Measurements from ENCODE around the gene UBQLN3.
A peak's percentile ranks its signal among the peaks of the same experiment; 100 is the strongest.

The UBQLN3 gene

DNA sequence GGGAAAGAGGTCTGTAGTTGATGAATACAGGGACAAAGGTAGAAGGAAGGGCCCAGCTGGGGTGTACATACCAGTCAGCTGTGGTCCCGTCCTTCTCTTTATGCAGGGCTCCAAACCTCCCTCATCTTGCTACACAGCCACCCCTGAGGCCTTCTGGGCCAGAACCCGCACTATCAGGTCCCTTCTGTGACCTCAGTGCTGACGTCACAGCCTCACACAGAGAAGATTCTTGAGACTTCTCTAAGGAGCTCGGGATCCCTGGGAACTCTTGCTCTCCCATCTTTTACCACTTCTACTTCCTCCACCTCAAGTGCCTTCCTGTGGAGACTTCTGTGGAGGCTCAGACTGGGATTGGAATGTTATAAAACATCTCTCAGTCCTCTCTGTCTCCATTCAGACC, at the start of gene UBQLN3:
Gene UBQLN3 (minus strand): TSS at position 155 of the 400 bp plus-strand sequence. CDS start 399 bp downstream, outside the sequence.
- H3K4me1 ChIP-seq (ENCODE audit: insufficient read depth, insufficient read length), result no peaks in the 10 kb centered on the region
- H3K9me3 ChIP-seq (ENCODE audit: insufficient read depth, low read length), result no peaks in the 10 kb centered on the region
- no peaks in the 10 kb centered on the region for H3K27me3 ChIP-seq (ENCODE audit: insufficient read depth, insufficient read length)
- no peak for DNase-seq (ENCODE audit: low read depth, low spot score)
- H3K36me3 ChIP-seq (ENCODE audit: insufficient read depth, insufficient read length, low read length), result no peaks in the 10 kb centered on the region
- no peak within 1 kb of the TSS for H3K9ac ChIP-seq (ENCODE audit: insufficient read length, low read depth)
- TF ChIP-seq SUZ12 (IDR thresholded peaks at IDR 0.05; ENCODE audit: extremely low read depth, insufficient read depth, insufficient read length) (no peak), YY1 (IDR thresholded peaks at IDR 0.05; ENCODE audit: insufficient read depth, insufficient read length) (no peak), ZNF274 (IDR thresholded peaks at IDR 0.05; ENCODE audit: low read depth, low read length) (no peak)
- no peak within 1 kb of the TSS for H3K4me3 ChIP-seq (ENCODE audit: insufficient read length, low read depth)

DNA sequence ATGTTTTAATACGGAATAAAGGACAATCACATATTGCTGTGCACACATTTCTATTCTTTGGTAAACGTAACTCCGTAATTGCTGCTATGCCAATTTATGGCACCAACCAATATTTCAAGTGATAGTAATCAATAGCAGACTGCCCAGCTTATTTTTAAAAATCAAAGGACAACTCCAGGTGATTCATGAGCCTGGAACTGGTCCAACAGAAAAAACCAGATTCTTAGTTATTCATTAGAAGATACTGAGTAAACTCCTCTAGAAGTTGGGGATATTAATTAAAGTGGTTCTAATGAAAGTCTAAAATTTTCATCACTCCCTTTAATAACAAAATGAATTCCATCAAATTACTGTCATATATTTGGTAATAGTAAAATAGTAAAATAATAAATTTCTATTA, 48.0 kb upstream of the UBQLN3 start:
- Histone ChIP-seq H3K4me1 (ENCODE audit: insufficient read depth, insufficient read length) (no peaks in the 10 kb centered on the region), H3K27me3 (ENCODE audit: insufficient read depth, insufficient read length) (no peaks in the 10 kb centered on the region), H3K9ac (ENCODE audit: insufficient read length, low read depth) (no peak overlapping the region), H3K4me3 (ENCODE audit: insufficient read length, low read depth) (no peak overlapping the region), H3K36me3 (ENCODE audit: insufficient read depth, insufficient read length, low read length) (no peaks in the 10 kb centered on the region), H3K9me3 (ENCODE audit: insufficient read depth, low read length) (no peaks in the 10 kb centered on the region)
- TF ChIP-seq YY1 (IDR thresholded peaks at IDR 0.05; ENCODE audit: insufficient read depth, insufficient read length) (no peak), ZNF274 (IDR thresholded peaks at IDR 0.05; ENCODE audit: low read depth, low read length) (no peak), SUZ12 (IDR thresholded peaks at IDR 0.05; ENCODE audit: extremely low read depth, insufficient read depth, insufficient read length) (no peak)
- no peak for DNase-seq (ENCODE audit: low read depth, low spot score)

DNA sequence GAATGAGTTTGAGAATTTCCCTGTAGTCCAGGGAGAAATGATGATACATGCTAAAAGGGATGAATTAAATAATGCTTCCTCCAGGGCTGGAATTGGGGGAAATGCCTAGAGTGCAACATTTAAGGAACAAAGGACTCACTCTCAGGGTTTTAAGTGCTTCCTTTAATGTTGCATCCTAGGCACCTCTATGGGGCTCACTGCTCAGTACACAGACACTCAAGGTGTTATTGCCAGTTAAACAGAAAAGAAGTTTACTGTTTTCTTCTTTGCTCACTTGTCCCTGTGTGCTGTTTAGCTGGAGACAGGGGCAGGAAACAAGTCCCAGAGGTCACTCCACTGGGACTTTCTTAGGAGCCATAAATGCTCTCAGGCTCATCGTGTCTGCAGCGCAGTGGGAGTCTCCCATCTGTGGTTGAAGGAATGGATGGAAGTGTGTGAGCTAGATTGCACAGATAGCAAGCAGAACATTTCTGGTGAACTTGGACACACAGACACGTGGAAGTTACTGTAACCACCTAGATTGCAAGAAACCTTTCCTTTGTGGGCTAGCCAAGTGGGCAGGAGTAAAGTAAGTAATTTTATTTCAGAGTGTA, 46.9 kb upstream of the UBQLN3 start:
- Histone ChIP-seq H3K9me3 (ENCODE audit: insufficient read depth, low read length) (no peaks in the 10 kb centered on the region), H3K36me3 (ENCODE audit: insufficient read depth, insufficient read length, low read length) (no peaks in the 10 kb centered on the region), H3K4me3 (ENCODE audit: insufficient read length, low read depth) (no peak overlapping the region), H3K4me1 (ENCODE audit: insufficient read depth, insufficient read length) (no peaks in the 10 kb centered on the region), H3K9ac (ENCODE audit: insufficient read length, low read depth) (no peak overlapping the region), H3K27me3 (ENCODE audit: insufficient read depth, insufficient read length) (no peaks in the 10 kb centered on the region)
- peak; percentile 16 for DNase-seq (ENCODE audit: low read depth, low spot score)
- TF ChIP-seq ZNF274 (IDR thresholded peaks at IDR 0.05; ENCODE audit: low read depth, low read length) (no peak), YY1 (IDR thresholded peaks at IDR 0.05; ENCODE audit: insufficient read depth, insufficient read length) (no peak), SUZ12 (IDR thresholded peaks at IDR 0.05; ENCODE audit: extremely low read depth, insufficient read depth, insufficient read length) (no peak)

DNA sequence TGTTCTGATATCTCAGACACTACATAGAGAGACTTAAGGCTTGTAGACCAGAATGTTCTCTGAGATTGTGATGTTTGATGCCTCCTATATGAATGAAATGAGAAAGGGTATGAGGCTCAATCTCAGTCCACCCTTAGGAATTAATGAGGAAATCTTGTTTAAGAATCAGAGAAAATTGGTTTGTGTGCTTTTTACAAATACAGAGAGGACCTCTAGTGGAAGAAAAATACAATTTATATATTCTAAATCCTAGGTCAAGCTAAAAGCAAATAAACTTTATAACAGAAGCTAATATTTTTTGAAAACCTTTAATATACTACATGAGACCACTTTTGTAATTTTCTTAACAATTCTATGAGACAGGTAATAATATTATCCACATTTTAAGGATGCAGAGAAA, 43.6 kb upstream of the UBQLN3 start:
- H3K4me3 ChIP-seq (ENCODE audit: insufficient read length, low read depth), result no peak overlapping the region
- no peak overlapping the region for H3K9ac ChIP-seq (ENCODE audit: insufficient read length, low read depth)
- no peaks in the 10 kb centered on the region for H3K4me1 ChIP-seq (ENCODE audit: insufficient read depth, insufficient read length)
- H3K9me3 ChIP-seq (ENCODE audit: insufficient read depth, low read length), result no peaks in the 10 kb centered on the region
- H3K36me3 ChIP-seq (ENCODE audit: insufficient read depth, insufficient read length, low read length), result no peaks in the 10 kb centered on the region
- no peak for DNase-seq (ENCODE audit: low read depth, low spot score)
- H3K27me3 ChIP-seq (ENCODE audit: insufficient read depth, insufficient read length), result no peaks in the 10 kb centered on the region
- no peak for TF ChIP-seq YY1 (IDR thresholded peaks at IDR 0.05; ENCODE audit: insufficient read depth, insufficient read length)
- no peak for TF ChIP-seq SUZ12 (IDR thresholded peaks at IDR 0.05; ENCODE audit: extremely low read depth, insufficient read depth, insufficient read length)
- no peak for TF ChIP-seq ZNF274 (IDR thresholded peaks at IDR 0.05; ENCODE audit: low read depth, low read length)

DNA sequence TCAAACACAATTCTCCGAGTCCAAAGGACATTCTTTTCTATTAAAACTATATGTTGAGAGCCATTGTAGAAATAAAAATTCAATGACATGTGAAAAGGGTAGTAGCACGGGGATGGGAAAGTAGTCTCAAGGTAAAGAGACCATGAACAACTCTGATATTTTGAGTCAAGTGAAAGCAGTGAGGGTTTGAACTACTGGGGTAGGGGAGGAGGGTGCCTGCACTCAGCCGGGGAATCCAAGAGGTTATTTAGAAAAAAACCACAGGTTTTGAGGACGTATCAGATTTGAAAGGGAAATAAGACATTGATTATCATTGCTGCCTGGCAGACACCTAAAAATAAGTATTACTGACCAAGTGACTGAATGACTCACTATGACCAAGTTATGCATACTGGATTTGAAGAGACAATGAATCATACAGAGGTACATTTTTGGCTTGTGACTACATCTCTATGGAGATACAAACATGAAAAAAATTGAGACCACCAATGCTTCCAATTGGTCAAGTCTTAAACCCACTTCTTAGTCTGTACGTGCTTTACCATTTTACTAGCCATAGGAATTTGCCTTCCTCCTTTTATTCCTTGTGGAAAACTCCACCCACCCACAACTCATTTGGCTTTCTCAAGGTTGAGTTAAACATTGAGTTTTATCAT, 40.8 kb upstream of the UBQLN3 start:
- no peaks in the 10 kb centered on the region for H3K9me3 ChIP-seq (ENCODE audit: insufficient read depth, low read length)
- H3K27me3 ChIP-seq (ENCODE audit: insufficient read depth, insufficient read length), result no peaks in the 10 kb centered on the region
- no peak for TF ChIP-seq SUZ12 (IDR thresholded peaks at IDR 0.05; ENCODE audit: extremely low read depth, insufficient read depth, insufficient read length)
- no peak for TF ChIP-seq ZNF274 (IDR thresholded peaks at IDR 0.05; ENCODE audit: low read depth, low read length)
- TF ChIP-seq YY1 (IDR thresholded peaks at IDR 0.05; ENCODE audit: insufficient read depth, insufficient read length), result no peak
- no peak overlapping the region for H3K4me3 ChIP-seq (ENCODE audit: insufficient read length, low read depth)
- no peak overlapping the region for H3K9ac ChIP-seq (ENCODE audit: insufficient read length, low read depth)
- no peaks in the 10 kb centered on the region for H3K4me1 ChIP-seq (ENCODE audit: insufficient read depth, insufficient read length)
- DNase-seq (ENCODE audit: low read depth, low spot score), result no peak
- H3K36me3 ChIP-seq (ENCODE audit: insufficient read depth, insufficient read length, low read length), result no peaks in the 10 kb centered on the region

DNA sequence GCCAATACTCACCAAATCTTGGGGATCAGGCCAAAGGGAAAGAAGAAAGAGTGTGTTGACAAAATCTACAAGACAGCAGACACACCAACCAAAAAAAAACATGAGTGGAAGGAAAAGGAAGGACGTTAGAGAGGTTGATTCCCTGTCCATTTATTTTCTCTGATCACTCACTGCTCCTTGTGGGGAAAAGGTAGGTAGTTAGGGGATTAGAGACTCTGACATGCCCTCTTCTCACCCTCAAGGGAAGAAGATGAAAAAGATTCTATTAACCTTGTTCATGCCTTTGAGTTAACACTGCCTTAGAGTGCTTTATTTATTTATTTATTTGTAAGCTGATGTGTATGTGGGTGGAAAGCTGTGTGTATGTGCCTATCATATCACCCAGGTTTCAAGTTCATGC, 38.7 kb upstream of the UBQLN3 start, which contains the start of gene OR52H1:
Gene OR52H1 (minus strand): TSS at position 101 of the 400 bp plus-strand sequence. CDS start 3,035 bp downstream, outside the sequence.
- H3K9ac ChIP-seq (ENCODE audit: insufficient read length, low read depth), result no peak within 1 kb of the TSS
- no peaks in the 10 kb centered on the region for H3K9me3 ChIP-seq (ENCODE audit: insufficient read depth, low read length)
- TF ChIP-seq SUZ12 (IDR thresholded peaks at IDR 0.05; ENCODE audit: extremely low read depth, insufficient read depth, insufficient read length) (no peak), ZNF274 (IDR thresholded peaks at IDR 0.05; ENCODE audit: low read depth, low read length) (no peak), YY1 (IDR thresholded peaks at IDR 0.05; ENCODE audit: insufficient read depth, insufficient read length) (no peak)
- no peak for DNase-seq (ENCODE audit: low read depth, low spot score)
- H3K4me1 ChIP-seq (ENCODE audit: insufficient read depth, insufficient read length), result no peaks in the 10 kb centered on the region
- H3K27me3 ChIP-seq (ENCODE audit: insufficient read depth, insufficient read length), result no peaks in the 10 kb centered on the region
- H3K36me3 ChIP-seq (ENCODE audit: insufficient read depth, insufficient read length, low read length), result no peaks in the 10 kb centered on the region
- no peak within 1 kb of the TSS for H3K4me3 ChIP-seq (ENCODE audit: insufficient read length, low read depth)

DNA sequence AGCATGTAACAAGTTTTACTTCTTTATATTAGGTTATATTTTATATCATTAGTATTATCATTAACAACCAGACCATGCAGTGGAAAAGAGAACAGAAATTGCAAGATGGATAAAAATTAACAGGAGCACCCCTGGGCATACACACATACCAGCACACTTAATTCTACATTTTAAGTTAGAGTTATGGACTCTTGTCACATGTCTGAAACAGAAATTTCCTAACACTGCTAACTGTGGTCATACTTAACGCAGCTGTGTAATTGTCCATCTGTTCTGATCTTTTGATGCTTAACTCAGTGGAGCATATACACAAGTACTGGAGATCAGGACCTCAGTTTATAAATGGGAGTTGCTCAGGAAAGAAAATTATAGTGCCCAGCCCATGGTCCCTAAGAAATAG, 38.2 kb upstream of the UBQLN3 start:
- Histone ChIP-seq H3K27me3 (ENCODE audit: insufficient read depth, insufficient read length) (no peaks in the 10 kb centered on the region), H3K36me3 (ENCODE audit: insufficient read depth, insufficient read length, low read length) (no peaks in the 10 kb centered on the region), H3K4me1 (ENCODE audit: insufficient read depth, insufficient read length) (no peaks in the 10 kb centered on the region), H3K9ac (ENCODE audit: insufficient read length, low read depth) (no peak overlapping the region), H3K4me3 (ENCODE audit: insufficient read length, low read depth) (no peak overlapping the region), H3K9me3 (ENCODE audit: insufficient read depth, low read length) (no peaks in the 10 kb centered on the region)
- DNase-seq (ENCODE audit: low read depth, low spot score), result no peak
- no peak for TF ChIP-seq YY1 (IDR thresholded peaks at IDR 0.05; ENCODE audit: insufficient read depth, insufficient read length)
- no peak for TF ChIP-seq ZNF274 (IDR thresholded peaks at IDR 0.05; ENCODE audit: low read depth, low read length)
- TF ChIP-seq SUZ12 (IDR thresholded peaks at IDR 0.05; ENCODE audit: extremely low read depth, insufficient read depth, insufficient read length), result no peak

Measured in NT2/D1 (cell line).